GM10248 (cell line): ENCODE measurements around the gene FOS.

ENCODE experiments used
- CTCF ChIA-PET: fragments of 300-600 bp; sonication (Branson Sonifier 250); formaldehyde crosslinking; extraction: SDS; loops from one replicate; lab custom pipeline; 2021; ENCODE audit warnings: antibody characterized with exemption; lab: Yijun Ruan, JAX
- POLR2A ChIA-PET: fragments of 350-650 bp; sonication (Branson Sonifier 250); formaldehyde crosslinking; extraction: SDS; loops from one replicate; lab custom pipeline; 2020; ENCODE audit warnings: antibody characterized with exemption; lab: Yijun Ruan, JAX
- DNase-seq: peaks from one replicate; pipeline ENCODE4 v3.0.0; 2012; ENCODE audit errors: extremely low spot score
- CTCF ChIP-seq: IDR thresholded peaks from 2 replicates; pipeline ENCODE4 v1.5.1; 2012; ENCODE audit warnings: mild to moderate bottlenecking, low read depth; ENCODE audit errors: extremely low read depth, missing control alignments, control extremely low read depth

FOS gene

GRCh38 chr14:75310295-75311111 lies 31.9 kb downstream of the FOS start:
- no peak for DNase-seq
- ChIA-PET CTCF (interaction anchor here (0.9 to 12.4 kb wide), 7 partner anchors 13 to 198 kb away, joined by 3 to 119 read pairs (median 43); no protein-coding TSS in a partner anchor), POLR2A (no interaction called here)
- TF ChIP-seq CTCF: no peak

GRCh38 chr14:75311356-75311755 lies 32.7 kb downstream of the FOS start:
- POLR2A ChIA-PET: no interaction called here
- CTCF ChIA-PET: interaction anchor here (0.9 to 12.4 kb wide), 3 partner anchors 12 to 141 kb away, joined by 3 to 119 read pairs (median 54); no protein-coding TSS in a partner anchor
- DNase-seq: no peak
- no peak for TF ChIP-seq CTCF

- no peak for TF ChIP-seq CTCF
- ChIA-PET CTCF (interaction anchor here (1.4 to 12.4 kb wide), 3 partner anchors 11 to 179 kb away, joined by 3 to 119 read pairs (median 54); no protein-coding TSS in a partner anchor), POLR2A (no interaction called here)
- DNase-seq: no peak
These were observed 33.7 kb downstream of the FOS start for GRCh38 chr14:75312341-75312740.

GRCh38 chr14:75313294-75313693 lies 34.7 kb downstream of the FOS start:
- CTCF ChIA-PET: interaction anchor here (0.9 to 12.4 kb wide), 4 partner anchors 10 to 248 kb away, joined by 3 to 119 read pairs (median 28); no protein-coding TSS in a partner anchor
- TF ChIP-seq CTCF: no peak
- POLR2A ChIA-PET: no interaction called here
- DNase-seq: no peak

GRCh38 chr14:75315144-75315543 lies 36.5 kb downstream of the FOS start:
- no peak for DNase-seq
- no peak for TF ChIP-seq CTCF
- ChIA-PET CTCF (interaction anchor here (0.9 to 1.4 kb wide), 4 partner anchors 11 to 263 kb away, joined by 3 read pairs; no protein-coding TSS in a partner anchor), POLR2A (no interaction called here)

GRCh38 chr14:75317148-75317547 lies 38.5 kb downstream of the FOS start:
- no peak for TF ChIP-seq CTCF
- ChIA-PET CTCF (interaction anchor here (1.1 to 1.6 kb wide), 3 partner anchors 9 to 126 kb away, joined by 3 to 5 read pairs (median 3); no protein-coding TSS in a partner anchor), POLR2A (no interaction called here)
- DNase-seq: no peak
